Adipocyte (in vitro differentiated cells): ENCODE data around the gene CDC42SE2.

Experiments used
- DNase-seq: peaks from one replicate; pipeline ENCODE4 v3.0.0-alpha.2; 2015; ENCODE audit warnings: low read depth
- H3K27me3 ChIP-seq: replicated peaks from 2 replicates; pipeline ENCODE4 v1.7.0; 2013; ENCODE audit warnings: mild to moderate bottlenecking, low read length, moderate library complexity; ENCODE audit not compliant: control insufficient read depth, insufficient read depth
- H3K36me3 ChIP-seq: 2 replicates; pipeline ENCODE4 v1.7.0; 2013; ENCODE audit warnings: low read length, mild to moderate bottlenecking, moderate library complexity; ENCODE audit not compliant: control insufficient read depth, insufficient read depth, severe bottlenecking
- H3K4me1 ChIP-seq: 2 replicates; pipeline ENCODE4 v1.7.0; 2013; ENCODE audit warnings: mild to moderate bottlenecking, low read length, moderate library complexity; ENCODE audit not compliant: control insufficient read depth, insufficient read depth
- H3K4me3 ChIP-seq: 2 replicates; pipeline ENCODE4 v1.7.0; 2013; ENCODE audit warnings: mild to moderate bottlenecking, low read length, moderate library complexity
- H3K9ac ChIP-seq: 2 replicates; pipeline ENCODE4 v1.7.0; 2013; ENCODE audit warnings: mild to moderate bottlenecking, low read length, moderate library complexity
- H3K9me3 ChIP-seq: 2 replicates; pipeline ENCODE4 v1.7.0; 2013; ENCODE audit warnings: mild to moderate bottlenecking, low read length, moderate library complexity; ENCODE audit not compliant: control insufficient read depth

CDC42SE2 gene

DNA sequence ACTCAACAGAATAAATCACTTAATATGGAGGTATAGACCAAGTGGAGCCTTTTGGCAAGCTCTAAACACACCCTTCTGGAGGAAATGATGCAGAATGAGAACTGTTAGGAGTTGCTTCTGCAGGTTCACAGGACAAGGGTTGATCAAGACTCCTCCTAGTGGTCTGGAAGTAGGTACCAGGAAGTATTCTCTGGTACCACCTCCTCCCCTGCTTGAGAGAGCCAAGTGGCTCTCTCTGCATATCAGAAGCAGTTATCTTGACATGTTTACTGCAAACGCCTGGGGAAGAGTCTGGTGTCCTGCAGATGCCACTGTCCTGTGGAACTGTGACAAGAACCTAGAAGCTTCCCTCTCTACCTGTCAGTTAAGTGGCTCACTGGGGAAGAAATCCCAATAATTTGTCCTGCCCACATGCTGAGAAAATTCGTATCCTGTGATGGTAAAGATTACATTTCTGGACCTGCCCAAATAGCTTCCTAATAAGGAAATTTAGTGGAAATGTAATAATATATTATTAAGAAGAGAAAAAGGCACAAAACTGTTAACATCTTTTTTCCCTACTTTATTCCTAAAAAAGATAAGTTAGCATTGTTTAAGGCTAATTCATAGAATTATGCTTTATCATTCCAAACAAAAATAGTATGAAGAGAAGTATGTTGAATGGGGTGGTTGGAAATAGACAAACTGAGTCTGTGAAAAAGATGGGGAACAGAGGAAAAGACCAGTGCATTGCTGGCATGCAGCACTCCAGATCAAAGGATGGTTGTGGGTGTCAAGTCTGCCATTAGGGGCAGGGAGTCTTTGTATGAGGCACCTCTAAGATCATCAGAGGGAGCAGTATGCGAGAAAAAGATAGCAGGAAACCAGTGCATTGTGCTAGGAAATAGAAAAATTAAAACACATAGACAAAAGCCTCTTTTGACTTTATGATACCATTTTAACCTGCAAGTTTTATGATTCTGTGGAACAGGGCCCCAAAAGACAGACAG lies 118.8 kb downstream of the CDC42SE2 start:
- Histone ChIP-seq H3K4me3 (no peak overlapping the region), H3K9ac (no peak overlapping the region), H3K4me1 (peaks cover 60% of the 10 kb centered on the region), H3K9me3 (no peaks in the 10 kb centered on the region), H3K36me3 (peaks cover 6% of the 10 kb centered on the region), H3K27me3 (no peaks in the 10 kb centered on the region)
- DNase-seq: no peak

DNA sequence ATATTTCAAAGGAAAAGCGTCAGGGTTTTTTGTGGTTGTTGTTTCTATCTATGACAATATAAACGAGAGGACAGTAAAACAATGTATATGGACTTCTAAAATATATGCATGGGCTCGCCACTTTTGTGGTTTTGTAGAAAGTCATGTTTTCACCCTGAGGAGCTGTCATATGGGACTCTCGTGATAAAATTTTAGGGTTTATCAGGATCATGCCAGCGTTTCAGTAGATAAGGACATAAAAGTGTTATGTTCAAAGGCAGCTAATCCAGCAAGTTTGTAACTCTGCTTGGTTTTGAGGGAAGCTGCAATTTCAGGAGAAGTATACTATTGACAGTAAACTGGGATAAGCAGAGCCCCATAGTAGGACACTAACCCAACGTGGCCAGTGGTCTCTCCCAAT lies 120.3 kb downstream of the CDC42SE2 start:
- Histone ChIP-seq H3K27me3 (no peaks in the 10 kb centered on the region), H3K4me3 (no peak overlapping the region), H3K4me1 (peaks cover 48% of the 10 kb centered on the region), H3K36me3 (peaks cover 10% of the 10 kb centered on the region), H3K9me3 (no peaks in the 10 kb centered on the region), H3K9ac (no peak overlapping the region)
- no peak for DNase-seq

DNA sequence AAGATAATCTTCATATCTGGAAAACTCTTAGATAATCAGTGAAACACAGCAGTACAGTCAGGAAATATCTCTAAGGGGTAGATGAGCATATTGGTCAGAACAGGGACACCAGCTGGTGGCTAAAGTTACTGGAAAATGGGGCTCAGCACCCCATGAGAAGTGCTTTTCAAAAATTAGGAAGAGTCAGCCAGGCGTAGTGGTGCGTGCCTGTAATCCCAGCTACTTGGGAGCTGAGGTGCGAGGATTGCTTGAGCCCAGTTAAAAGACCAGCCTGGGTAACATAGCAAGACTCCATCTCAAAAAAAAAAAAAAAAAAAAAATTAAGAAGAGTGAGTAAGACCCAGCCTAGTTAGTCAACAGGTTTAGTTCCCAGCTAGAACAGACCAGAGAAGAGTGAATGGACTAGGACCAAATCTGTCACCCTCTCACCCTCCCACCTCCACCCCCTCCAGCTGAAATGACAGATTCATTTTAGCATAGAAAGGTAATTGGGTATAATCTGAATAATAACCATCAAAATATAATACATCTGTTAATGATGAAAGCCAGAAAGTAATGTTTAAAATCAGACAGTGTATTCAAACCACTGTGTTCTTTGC lies 120.9 kb downstream of the CDC42SE2 start:
- peaks cover 15% of the 10 kb centered on the region for H3K36me3 ChIP-seq
- H3K27me3 ChIP-seq: no peaks in the 10 kb centered on the region
- H3K9ac ChIP-seq: no peak overlapping the region
- no peaks in the 10 kb centered on the region for H3K9me3 ChIP-seq
- no peak overlapping the region for H3K4me3 ChIP-seq
- H3K4me1 ChIP-seq: peaks cover 43% of the 10 kb centered on the region
- no peak for DNase-seq

DNA sequence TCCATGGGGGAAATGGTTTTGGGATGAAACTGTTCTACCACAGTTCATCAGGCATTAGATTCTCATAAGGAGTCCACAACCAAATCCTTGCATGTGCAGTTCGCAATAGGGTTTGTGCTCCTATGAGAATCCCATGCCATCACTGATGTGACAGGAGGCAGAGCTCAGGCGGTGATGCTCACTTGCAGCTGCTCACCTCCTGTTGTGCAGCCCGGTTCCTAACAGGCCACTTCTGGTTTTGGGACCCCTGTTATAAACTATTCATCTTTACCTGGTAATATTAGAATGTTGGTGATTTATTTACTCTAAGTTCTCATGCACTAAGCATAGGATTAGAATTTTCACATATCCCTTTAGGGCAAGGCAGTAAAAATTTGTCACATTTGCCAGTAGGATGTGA lies 122.3 kb downstream of the CDC42SE2 start:
- Histone ChIP-seq H3K4me3 (no peak overlapping the region), H3K27me3 (no peaks in the 10 kb centered on the region), H3K36me3 (peaks cover 23% of the 10 kb centered on the region), H3K9me3 (no peaks in the 10 kb centered on the region), H3K4me1 (peaks cover 30% of the 10 kb centered on the region), H3K9ac (no peak overlapping the region)
- no peak for DNase-seq

DNA sequence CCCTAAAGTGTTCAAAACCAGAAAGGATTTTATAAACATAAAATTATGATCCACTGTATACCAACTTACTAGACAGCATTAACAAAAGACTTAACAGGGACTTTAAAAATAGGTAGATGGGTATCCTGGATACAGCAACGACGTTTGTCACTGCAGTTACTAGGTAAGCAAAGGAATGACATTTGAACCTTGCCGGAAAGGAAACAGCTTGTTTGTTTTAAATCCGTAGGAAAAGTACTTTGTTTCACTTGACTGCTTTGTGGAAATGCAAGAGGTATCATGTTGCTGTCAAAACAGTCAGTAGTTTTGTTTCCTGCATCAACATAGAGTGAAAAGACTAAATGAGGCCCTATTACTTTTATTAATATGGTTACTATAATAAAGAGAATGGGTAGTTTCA lies 122.9 kb downstream of the CDC42SE2 start:
- peaks cover 24% of the 10 kb centered on the region for H3K4me1 ChIP-seq
- DNase-seq: peak; percentile 66

DNA sequence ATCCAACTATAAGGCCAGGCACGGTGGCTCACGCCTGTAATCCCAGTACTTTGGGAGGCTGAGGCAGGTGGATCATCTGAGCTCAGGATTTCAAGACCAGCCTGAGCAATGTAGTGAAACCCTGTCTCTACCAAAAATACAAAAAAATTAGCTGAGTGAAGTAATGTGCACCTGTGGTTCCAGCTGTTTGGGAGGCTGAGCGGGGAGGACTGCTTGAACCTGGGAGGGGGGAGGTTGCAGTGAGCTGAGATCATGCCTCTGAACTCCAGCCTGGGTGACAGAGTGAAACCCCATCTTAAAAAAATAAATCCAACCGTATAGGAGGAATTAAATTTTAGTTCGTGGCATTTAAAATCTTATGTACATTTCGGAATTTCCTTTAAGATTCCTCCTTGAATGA lies 123.4 kb downstream of the CDC42SE2 start:
- no peak overlapping the region for H3K9ac ChIP-seq
- peaks cover 19% of the 10 kb centered on the region for H3K4me1 ChIP-seq
- H3K9me3 ChIP-seq: no peaks in the 10 kb centered on the region
- no peak for DNase-seq
- H3K36me3 ChIP-seq: peaks cover 29% of the 10 kb centered on the region
- H3K4me3 ChIP-seq: no peak overlapping the region
- no peaks in the 10 kb centered on the region for H3K27me3 ChIP-seq

More for the DNA sequence above, 122.9 kb downstream of the CDC42SE2 start:
- Histone ChIP-seq H3K27me3 (no peaks in the 10 kb centered on the region), H3K36me3 (peaks cover 27% of the 10 kb centered on the region), H3K9me3 (no peaks in the 10 kb centered on the region), H3K9ac (no peak overlapping the region), H3K4me3 (no peak overlapping the region)

DNA sequence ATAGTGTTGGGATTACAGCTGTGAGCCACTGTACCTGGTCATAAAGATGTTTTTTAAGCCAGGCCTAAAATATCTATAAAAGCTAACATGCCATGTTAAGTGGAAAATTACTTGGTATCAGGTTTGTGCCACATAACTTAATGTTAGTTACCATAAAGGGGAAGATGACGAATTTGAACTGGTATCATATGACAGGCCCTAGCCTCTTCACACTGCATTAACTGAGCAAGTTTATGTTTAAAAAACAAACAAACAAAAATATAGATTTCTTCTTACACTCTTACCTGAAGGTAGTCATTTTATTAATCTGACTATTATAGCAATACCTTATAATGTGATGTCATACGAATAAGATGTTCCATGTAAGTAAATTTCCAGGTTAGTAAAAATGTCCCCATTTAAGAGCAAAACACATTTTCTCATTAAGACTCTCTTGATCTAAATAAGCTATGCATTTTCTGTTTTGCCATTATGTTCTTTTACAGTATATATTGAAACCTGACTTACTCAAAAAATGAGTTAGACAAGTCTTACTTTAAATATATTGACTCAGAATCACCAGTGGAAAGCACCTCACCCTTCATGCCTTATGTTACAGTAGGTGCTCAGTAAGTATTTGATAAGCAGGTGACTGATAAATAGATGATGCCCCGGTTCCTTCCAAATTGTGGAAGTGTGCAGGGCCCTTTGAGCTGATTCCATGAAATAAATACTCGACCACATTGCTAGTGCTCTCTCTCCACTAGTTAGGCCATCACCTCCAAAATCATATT lies 125.4 kb downstream of the CDC42SE2 start:
- no peak for DNase-seq
- no peak overlapping the region for H3K4me3 ChIP-seq
- H3K27me3 ChIP-seq: no peaks in the 10 kb centered on the region
- peaks cover 42% of the 10 kb centered on the region for H3K36me3 ChIP-seq
- H3K9ac ChIP-seq: no peak overlapping the region
- H3K4me1 ChIP-seq: peaks cover 31% of the 10 kb centered on the region
- no peaks in the 10 kb centered on the region for H3K9me3 ChIP-seq

DNA sequence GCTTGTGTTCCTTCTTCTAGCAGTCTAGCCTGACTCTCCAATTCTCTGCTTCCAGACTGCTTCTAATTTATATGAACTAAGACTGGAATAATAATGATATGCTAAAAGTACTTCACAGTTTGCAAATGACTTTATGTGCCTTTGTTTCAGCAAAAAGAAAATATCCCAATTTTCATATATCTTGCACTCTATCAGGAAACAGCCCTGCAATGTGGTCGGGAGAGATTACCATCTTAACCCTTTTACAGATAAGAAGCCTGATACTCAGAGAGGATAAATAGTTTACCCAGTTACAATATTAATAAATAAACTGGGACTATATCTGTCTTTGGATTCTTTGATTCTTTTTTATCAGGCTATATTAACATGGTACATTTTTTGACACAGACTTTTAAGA lies 126.0 kb downstream of the CDC42SE2 start:
- Histone ChIP-seq H3K36me3 (peaks cover 42% of the 10 kb centered on the region), H3K9me3 (no peaks in the 10 kb centered on the region), H3K9ac (no peak overlapping the region), H3K27me3 (no peaks in the 10 kb centered on the region), H3K4me1 (peaks cover 30% of the 10 kb centered on the region), H3K4me3 (no peak overlapping the region)
- DNase-seq: no peak

DNA sequence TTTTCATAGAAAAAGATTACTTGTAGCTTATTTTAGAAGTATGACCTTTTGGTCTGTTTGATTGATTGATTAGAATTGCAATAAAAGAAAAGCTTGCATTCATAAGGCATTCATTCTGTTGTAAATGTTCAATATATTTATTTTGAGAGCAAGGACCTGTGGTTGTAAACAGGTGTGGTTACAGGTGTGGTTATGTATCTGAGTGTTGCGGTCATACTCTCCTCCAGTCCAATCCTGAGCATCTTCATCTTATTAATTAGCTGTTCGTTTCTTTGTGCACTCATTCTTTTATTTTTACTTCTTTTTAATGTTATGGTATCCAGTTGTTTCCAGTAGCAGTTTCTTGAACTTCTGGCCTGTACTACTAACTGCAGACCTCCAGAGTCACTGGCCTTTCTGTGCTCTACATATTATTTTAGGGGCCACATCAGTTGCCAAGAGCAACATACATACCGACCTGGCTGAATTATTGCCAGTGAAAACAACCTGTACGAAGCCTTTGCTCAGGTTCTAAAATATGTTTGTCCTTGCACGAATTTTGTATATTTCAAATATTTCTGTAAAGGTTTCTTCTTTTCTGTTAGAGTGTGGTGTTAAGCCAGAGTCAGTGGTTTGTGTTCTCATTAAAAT lies 128.7 kb downstream of the CDC42SE2 start:
- H3K9ac ChIP-seq: no peak overlapping the region
- H3K36me3 ChIP-seq: peaks cover 51% of the 10 kb centered on the region
- peaks cover 27% of the 10 kb centered on the region for H3K4me1 ChIP-seq
- no peak for DNase-seq
- H3K4me3 ChIP-seq: no peak overlapping the region
- no peaks in the 10 kb centered on the region for H3K9me3 ChIP-seq
- H3K27me3 ChIP-seq: no peaks in the 10 kb centered on the region

DNA sequence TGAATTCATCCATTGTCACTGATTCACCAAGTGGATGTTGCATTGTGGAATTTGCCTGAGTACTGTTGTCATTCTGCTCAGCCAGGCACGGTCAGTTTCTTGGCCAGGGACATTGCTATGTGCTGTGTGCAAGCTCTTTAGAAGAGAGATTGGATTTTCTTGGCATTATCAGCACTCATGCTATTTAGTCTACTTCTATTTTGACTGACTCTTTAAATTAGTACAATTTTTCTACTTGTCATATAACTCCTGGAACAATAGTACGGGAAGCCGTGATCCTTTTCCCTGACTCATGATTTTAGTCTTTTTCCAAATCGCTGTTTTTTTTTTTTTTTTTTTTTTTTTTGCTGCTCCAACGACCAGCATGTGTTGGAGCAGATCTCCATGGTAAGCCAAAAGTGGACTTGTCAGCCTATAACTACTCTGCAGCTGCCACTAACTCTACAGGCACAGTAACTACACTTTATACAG lies 129.7 kb downstream of the CDC42SE2 start:
- DNase-seq: peak; percentile 8
- Histone ChIP-seq H3K9ac (no peak overlapping the region), H3K27me3 (no peaks in the 10 kb centered on the region), H3K9me3 (no peaks in the 10 kb centered on the region), H3K4me3 (peak overlapping the region; percentile 7), H3K4me1 (peaks cover 27% of the 10 kb centered on the region), H3K36me3 (peaks cover 55% of the 10 kb centered on the region)
